Liver (tissue), 9 donors: Measurements from ENCODE around the gene ZNF827. TPM values are rescaled to one million over a fixed set of nuclear protein-coding genes. Genes with fewer than 3 reads are reported as not detected.

ENCODE experiments used
- DNase-seq: peaks from one replicate; pipeline ENCODE4 v3.0.0-alpha.2; 2017; ENCODE audit warnings: low spot score
- H3K27ac ChIP-seq, 2 donors: one replicate each; pipeline ENCODE4 v1.7.0; 2013; ENCODE audit warnings: inconsistent platforms in 2 of 2, low read length in 2 of 2, control low read depth in 1 of 2, low read depth in 1 of 2, mild to moderate bottlenecking in 1 of 2
- H3K27me3 ChIP-seq, 4 donors: one replicate each; pipeline versions ENCODE4 v1.6.1 to v1.7.0; 2013; ENCODE audit warnings: low read length in 3 of 4, inconsistent platforms in 1 of 4, mild to moderate bottlenecking in 1 of 4, moderate library complexity in 1 of 4; ENCODE audit not compliant: control insufficient read depth in 4 of 4, insufficient read depth in 4 of 4
- H3K36me3 ChIP-seq, 4 donors: one replicate each; pipeline versions ENCODE4 v1.6.1 to v1.7.0; 2013; ENCODE audit warnings: low read length in 3 of 4, mild to moderate bottlenecking in 3 of 4, low read depth in 1 of 4, moderate library complexity in 1 of 4; ENCODE audit not compliant: control insufficient read depth in 4 of 4, insufficient read depth in 3 of 4
- H3K4me1 ChIP-seq, 4 donors: one replicate each; pipeline versions ENCODE4 v1.6.1 to v1.7.0; 2013; ENCODE audit warnings: low read length in 3 of 4, mild to moderate bottlenecking in 3 of 4, moderate library complexity in 1 of 4; ENCODE audit not compliant: control insufficient read depth in 4 of 4, insufficient read depth in 4 of 4
- H3K4me3 ChIP-seq, 3 donors: one replicate each; pipeline versions ENCODE4 v1.6.1 to v1.7.0; 2013; ENCODE audit warnings: low read length in 3 of 3, control low read depth in 1 of 3, low read depth in 1 of 3, mild to moderate bottlenecking in 1 of 3
- H3K9ac ChIP-seq, 2 donors: one replicate each; pipeline ENCODE4 v1.7.0; 2013; ENCODE audit warnings: low read length in 2 of 2, mild to moderate bottlenecking in 2 of 2, moderate library complexity in 2 of 2, control low read depth in 1 of 2, low read depth in 1 of 2
- H3K9me3 ChIP-seq, 4 donors: one replicate each; pipeline versions ENCODE4 v1.6.1 to v1.7.0; 2013; ENCODE audit warnings: low read length in 3 of 4; ENCODE audit not compliant: control insufficient read depth in 4 of 4
- CTCF ChIP-seq: fragments of 150-350 bp; IDR thresholded peaks from 2 replicates; pipeline ENCODE4 v1.5.1; 2017; ENCODE audit warnings: improper control_type of control experiment, low read depth, low read length; ENCODE audit not compliant: missing input control
- EGR1 ChIP-seq, 2 donors: IDR thresholded peaks; 2 replicates each; pipeline ENCODE4 v1.6.1; 2016 to 2018; ENCODE audit warnings: antibody characterized with exemption in 2 of 2, low read depth in 2 of 2
- FOXA1 ChIP-seq: IDR thresholded peaks from 2 replicates; pipeline ENCODE4 v1.6.1; 2016; ENCODE audit warnings: antibody characterized with exemption
- FOXA2 ChIP-seq: IDR thresholded peaks from 2 replicates; pipeline ENCODE4 v1.6.1; 2016; ENCODE audit warnings: antibody characterized with exemption
- GABPA ChIP-seq, 2 donors: IDR thresholded peaks in 1 of 2; conservative IDR thresholded peaks in 1 of 2; 2 replicates each; pipeline ENCODE4 v1.6.1; 2016; ENCODE audit warnings: antibody characterized with exemption in 2 of 2, mild to moderate bottlenecking in 1 of 2, moderate library complexity in 1 of 2
- HNF4A ChIP-seq, 2 donors: conservative IDR thresholded peaks; 2 replicates each; pipeline ENCODE4 v1.6.1; 2016; ENCODE audit warnings: antibody characterized with exemption in 2 of 2, mild to moderate bottlenecking in 2 of 2
- HNF4G ChIP-seq: IDR thresholded peaks from 2 replicates; pipeline ENCODE4 v1.6.1; 2016; ENCODE audit warnings: antibody characterized with exemption
- JUND ChIP-seq, 2 donors: IDR thresholded peaks; 2 replicates each; pipeline ENCODE4 v1.6.1; 2016; ENCODE audit warnings: antibody characterized with exemption in 2 of 2
- NR2F2 ChIP-seq: IDR thresholded peaks from 2 replicates; pipeline ENCODE4 v1.6.1; 2016; ENCODE audit warnings: antibody characterized with exemption
- RAD21 ChIP-seq, 2 donors: IDR thresholded peaks; 2 replicates each; pipeline ENCODE4 v1.6.1; 2016; ENCODE audit warnings: antibody characterized with exemption in 2 of 2, mild to moderate bottlenecking in 2 of 2
- REST ChIP-seq: IDR thresholded peaks from 2 replicates; pipeline ENCODE4 v1.6.1; 2016; ENCODE audit warnings: antibody characterized with exemption, mild to moderate bottlenecking
- RXRA ChIP-seq, 2 donors: IDR thresholded peaks; 2 replicates each; pipeline ENCODE4 v1.6.1; 2017 to 2018; ENCODE audit warnings: antibody characterized with exemption in 2 of 2, mild to moderate bottlenecking in 1 of 2
- SP1 ChIP-seq: IDR thresholded peaks from 2 replicates; pipeline ENCODE4 v1.6.1; 2018; ENCODE audit warnings: antibody characterized with exemption, mild to moderate bottlenecking
- TAF1 ChIP-seq: conservative IDR thresholded peaks from 2 replicates; pipeline ENCODE4 v1.6.1; 2016; ENCODE audit warnings: antibody characterized with exemption, mild to moderate bottlenecking
- YY1 ChIP-seq: IDR thresholded peaks from 2 replicates; pipeline ENCODE4 v1.6.1; 2016; ENCODE audit warnings: antibody characterized with exemption, mild to moderate bottlenecking
- whole genome bisulfite sequencing: extraction: QIAGEN DNeasy Blood & Tissue Kit; methylation state at CpG from one replicate; pipeline ENCODE4 v1.1.7; 2013; 5-methylcytosine and 5-hydroxymethylcytosine counted together
- polyA plus RNA-seq, 2 donors: library from polyadenylated mRNA; stranded (reverse) in 1 of 2; unstranded in 1 of 2; fragments of 200-250 nt in 1 of 2; fragments of >200 nt in 1 of 2; fragmentation: Nextera tagmentation in 1 of 2; extraction: Ambion mirVana in 1 of 2; gene quantifications; one replicate each; pipeline versions ENCODE4 v1.2.1 to v1.2.3, GENCODE V29; 2013 to 2015
- total RNA-seq, 2 donors: library from RNA; depleted of rRNA; stranded (reverse); fragments of >200 nt; gene quantifications; one replicate each; pipeline ENCODE4 v1.2.3, GENCODE V29; 2014
- TF ChIP-seq, protein P1 (sequence below): IDR thresholded peaks from 2 replicates; pipeline ENCODE4 v1.6.1; 2016; ENCODE audit warnings: antibody characterized with exemption
- TF ChIP-seq, protein P2 (sequence below): IDR thresholded peaks from 2 replicates; pipeline ENCODE4 v1.6.1; 2016; ENCODE audit warnings: antibody characterized with exemption
- TF ChIP-seq, protein P3 (sequence below): IDR thresholded peaks from 2 replicates; pipeline ENCODE4 v1.6.1; 2016; ENCODE audit warnings: antibody characterized with exemption
- donor health status: healthy.
- donor health status: healthy.
- donor health status: healthy.
- donor health status: healthy.
- donor health status: healthy.

Gene ZNF827
- total and polyA plus RNA-seq, 4 donors, result 0.46 to 2.9 (median 1.2) TPM

- Histone ChIP-seq H3K36me3 (no peaks in the 10 kb centered on the region), H3K4me3 (no peak overlapping the region), H3K9ac (no peak overlapping the region), H3K27me3 (no peaks in the 10 kb centered on the region), H3K27ac (no peak overlapping the region), H3K9me3 (no peaks in the 10 kb centered on the region), H3K4me1 (no peaks in the 10 kb centered on the region)
- WGBS, result 84% methylated on average over 7 of the region's 7 CpGs
- TF ChIP-seq REST, result no peak
- TF ChIP-seq HNF4G, result no peak
- no peak for TF ChIP-seq CTCF
- TF ChIP-seq, protein P1, sequence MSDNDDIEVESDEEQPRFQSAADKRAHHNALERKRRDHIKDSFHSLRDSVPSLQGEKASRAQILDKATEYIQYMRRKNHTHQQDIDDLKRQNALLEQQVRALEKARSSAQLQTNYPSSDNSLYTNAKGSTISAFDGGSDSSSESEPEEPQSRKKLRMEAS, result no peak
- TF ChIP-seq, protein P2, sequence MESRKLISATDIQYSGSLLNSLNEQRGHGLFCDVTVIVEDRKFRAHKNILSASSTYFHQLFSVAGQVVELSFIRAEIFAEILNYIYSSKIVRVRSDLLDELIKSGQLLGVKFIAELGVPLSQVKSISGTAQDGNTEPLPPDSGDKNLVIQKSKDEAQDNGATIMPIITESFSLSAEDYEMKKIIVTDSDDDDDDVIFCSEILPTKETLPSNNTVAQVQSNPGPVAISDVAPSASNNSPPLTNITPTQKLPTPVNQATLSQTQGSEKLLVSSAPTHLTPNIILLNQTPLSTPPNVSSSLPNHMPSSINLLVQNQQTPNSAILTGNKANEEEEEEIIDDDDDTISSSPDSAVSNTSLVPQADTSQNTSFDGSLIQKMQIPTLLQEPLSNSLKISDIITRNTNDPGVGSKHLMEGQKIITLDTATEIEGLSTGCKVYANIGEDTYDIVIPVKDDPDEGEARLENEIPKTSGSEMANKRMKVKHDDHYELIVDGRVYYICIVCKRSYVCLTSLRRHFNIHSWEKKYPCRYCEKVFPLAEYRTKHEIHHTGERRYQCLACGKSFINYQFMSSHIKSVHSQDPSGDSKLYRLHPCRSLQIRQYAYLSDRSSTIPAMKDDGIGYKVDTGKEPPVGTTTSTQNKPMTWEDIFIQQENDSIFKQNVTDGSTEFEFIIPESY, result no peak
- no peak for TF ChIP-seq SP1
- TF ChIP-seq FOXA1, result no peak
- no peak for TF ChIP-seq GABPA (IDR thresholded peaks at IDR 0.05 in 1 of 2, conservative IDR thresholded peaks at IDR 0.05 in 1 of 2)
- no peak for TF ChIP-seq NR2F2
- TF ChIP-seq RAD21 (IDR thresholded peaks at IDR 0.05), result no peak
- TF ChIP-seq HNF4A (conservative IDR thresholded peaks at IDR 0.05), result no peak
- TF ChIP-seq EGR1 (IDR thresholded peaks at IDR 0.05; ENCODE audit: low read depth in 2 of 2), result no peak
- no peak for TF ChIP-seq FOXA2
- no peak for TF ChIP-seq YY1
- no peak for TF ChIP-seq RXRA (IDR thresholded peaks at IDR 0.05)
- TF ChIP-seq TAF1, result no peak
- no peak for DNase-seq
Observed at GRCh38 chr4:145898466-145898865, 40.2 kb downstream of the ZNF827 start.

DNA sequence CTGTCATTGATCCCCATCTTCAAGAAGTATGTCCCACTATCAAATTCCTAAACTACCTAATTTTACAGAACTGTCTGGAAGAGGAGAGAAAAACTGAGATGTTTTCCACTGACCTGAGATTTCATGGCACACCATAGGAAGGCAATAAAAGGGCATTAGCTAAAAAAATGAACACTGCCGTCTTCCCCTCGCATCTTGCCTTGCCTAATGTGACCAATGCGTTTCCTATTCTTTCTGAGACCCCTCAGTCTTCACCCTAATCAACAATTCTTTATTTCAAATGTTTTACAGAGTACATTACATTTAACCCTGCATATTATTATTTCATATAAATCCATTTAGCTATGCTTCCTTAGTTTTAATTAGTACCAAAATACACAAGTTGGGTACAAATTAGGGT is 43.6 kb downstream of the ZNF827 start:
- H3K36me3 ChIP-seq, result no peaks in the 10 kb centered on the region
- 94% methylated on average over 3 of the region's 3 CpGs for WGBS
- no peaks in the 10 kb centered on the region for H3K9me3 ChIP-seq
- no peak overlapping the region for H3K9ac ChIP-seq
- TF ChIP-seq CTCF, result no peak
- TF ChIP-seq HNF4G, result no peak
- TF ChIP-seq TAF1, result no peak
- TF ChIP-seq FOXA2, result no peak
- no peak for TF ChIP-seq JUND (IDR thresholded peaks at IDR 0.05)
- TF ChIP-seq REST, result no peak
- TF ChIP-seq GABPA (IDR thresholded peaks at IDR 0.05 in 1 of 2, conservative IDR thresholded peaks at IDR 0.05 in 1 of 2), result no peak
- TF ChIP-seq RAD21 (IDR thresholded peaks at IDR 0.05), result no peak
- TF ChIP-seq, protein P1, result no peak
- no peak for TF ChIP-seq HNF4A (conservative IDR thresholded peaks at IDR 0.05)
- TF ChIP-seq SP1, result no peak
- no peak for TF ChIP-seq EGR1 (IDR thresholded peaks at IDR 0.05; ENCODE audit: low read depth in 2 of 2)
- no peak for TF ChIP-seq YY1
- TF ChIP-seq, protein P3, sequence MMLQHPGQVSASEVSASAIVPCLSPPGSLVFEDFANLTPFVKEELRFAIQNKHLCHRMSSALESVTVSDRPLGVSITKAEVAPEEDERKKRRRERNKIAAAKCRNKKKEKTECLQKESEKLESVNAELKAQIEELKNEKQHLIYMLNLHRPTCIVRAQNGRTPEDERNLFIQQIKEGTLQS, result no peak
- no peaks in the 10 kb centered on the region for H3K4me1 ChIP-seq
- H3K27ac ChIP-seq, result no peak overlapping the region
- no peaks in the 10 kb centered on the region for H3K27me3 ChIP-seq
- H3K4me3 ChIP-seq, result no peak overlapping the region
- DNase-seq, result no peak
